HG02938 (cell line): ENCODE results near the gene SLC6A7.

ENCODE experiments used
- ATAC-seq: cut with Tn5 transposase; IDR thresholded peaks from one replicate; pipeline ENCODE4 v1.9.1; 2021; ENCODE audit warnings: mild to moderate bottlenecking, moderate library complexity; ENCODE audit not compliant: unreplicated experiment

SLC6A7 gene

DNA sequence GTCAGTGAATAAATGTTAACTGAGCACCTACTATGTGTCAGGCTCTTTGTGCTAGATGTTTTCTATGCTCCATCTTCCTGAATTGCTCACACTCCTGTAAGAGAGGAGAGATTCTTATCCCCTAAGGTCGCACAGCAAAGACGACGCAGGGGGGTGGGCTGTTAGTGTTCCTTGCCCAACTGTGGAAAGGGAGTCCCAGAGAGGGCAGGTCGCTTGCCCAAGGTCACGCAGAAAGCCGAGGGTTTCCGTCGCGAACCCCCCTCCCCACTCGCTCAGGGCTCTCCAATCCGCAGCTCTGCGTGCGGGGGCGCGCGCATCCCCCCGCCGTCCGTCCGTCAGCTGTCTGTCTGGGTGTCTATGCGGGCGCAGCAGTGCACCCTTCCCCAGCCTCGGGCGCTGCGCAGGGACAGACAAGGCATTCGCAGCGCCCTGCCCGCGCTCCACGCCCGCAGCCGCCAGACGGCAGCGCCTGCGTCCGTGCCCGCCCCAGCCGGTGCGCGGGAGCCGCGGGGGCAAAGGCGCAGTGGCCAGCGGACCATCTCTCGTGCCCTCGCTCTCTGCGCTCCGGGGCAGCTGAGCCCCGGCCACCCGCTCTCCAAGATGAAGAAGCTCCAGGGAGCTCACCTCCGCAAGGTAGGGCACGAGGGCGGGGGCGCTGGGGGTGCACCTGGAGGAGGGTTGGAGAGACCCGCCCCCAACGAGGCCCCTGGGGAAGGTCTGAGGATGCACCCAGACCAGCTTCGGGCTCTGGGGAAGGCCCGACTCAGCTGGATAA lies at the start of gene SLC6A7:
Gene SLC6A7 (plus strand): TSS at position 335 of the 775 bp plus-strand sequence. CDS start 266 bp downstream, at position 601.
- ATAC-seq: no peak

DNA sequence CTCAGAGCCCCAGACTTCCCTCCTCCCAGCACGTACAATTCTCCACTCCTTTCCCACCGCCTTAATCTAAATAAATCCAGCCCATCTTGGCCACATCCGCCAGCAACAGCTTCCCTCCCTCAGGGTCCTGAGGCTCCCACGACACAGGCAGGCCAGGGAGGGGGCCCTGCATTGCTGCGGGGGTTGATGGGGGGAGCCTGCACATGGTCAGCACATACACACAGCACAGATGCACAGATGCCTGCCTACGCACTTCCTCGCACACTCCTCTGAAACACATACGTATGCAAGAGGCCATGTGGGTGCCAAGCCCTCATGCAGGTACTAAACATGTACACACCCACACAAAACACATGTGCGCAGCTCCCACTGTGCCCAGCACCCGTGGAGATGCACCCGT lies 49.0 kb upstream of the SLC6A7 start:
- no peak for ATAC-seq

DNA sequence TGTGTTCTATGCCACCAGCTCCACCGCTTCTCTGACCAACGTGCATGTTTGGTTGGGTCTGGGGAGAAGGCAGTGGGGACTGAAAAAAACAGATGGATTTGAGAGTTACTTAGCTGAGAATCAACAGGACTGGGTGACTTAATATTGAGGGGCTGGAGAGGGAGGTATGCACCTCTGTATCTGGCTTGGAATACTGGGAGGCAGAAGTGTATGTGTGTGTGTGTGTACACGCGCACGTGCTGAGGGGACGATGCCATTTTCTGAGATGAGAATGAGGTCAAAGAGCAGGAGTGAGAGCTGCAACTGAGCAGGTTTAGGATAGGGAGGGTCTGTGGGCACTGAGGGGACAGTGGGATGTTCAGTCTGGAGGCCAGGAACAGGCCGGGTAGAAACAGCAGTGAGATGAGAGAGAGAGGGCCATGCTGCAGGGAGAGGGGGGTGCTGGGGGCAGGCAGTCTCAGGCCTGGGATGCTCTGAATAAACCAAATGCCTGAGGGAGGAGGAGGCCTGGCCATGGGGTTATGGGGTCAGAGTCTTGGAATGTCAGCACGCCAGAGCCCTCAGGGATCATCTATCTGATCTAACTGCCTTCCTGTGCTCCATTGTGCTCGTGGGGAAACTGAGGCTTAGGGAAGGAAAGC lies 48.2 kb upstream of the SLC6A7 start:
- no peak for ATAC-seq

GRCh38 chr5:150142185-150142958 lies 47.5 kb upstream of the SLC6A7 start:
- ATAC-seq: no peak

DNA sequence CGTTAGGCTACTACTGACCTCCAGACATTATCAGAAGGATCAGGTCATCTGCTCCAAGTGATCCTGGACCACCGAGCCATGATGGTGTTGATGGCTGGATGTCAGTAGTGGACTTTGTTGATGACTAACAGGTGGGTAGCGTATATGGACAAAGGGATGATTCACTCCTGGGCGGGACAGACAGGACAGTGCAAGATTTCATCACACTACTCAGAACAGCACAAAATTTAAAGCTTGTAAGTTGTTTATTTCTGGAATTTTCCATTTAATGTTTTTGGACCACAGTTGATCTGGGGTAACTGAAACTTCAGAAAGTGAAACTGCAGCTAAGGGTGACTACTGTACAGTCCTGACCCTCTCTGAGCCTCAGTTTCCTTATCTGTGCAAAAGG lies 46.9 kb upstream of the SLC6A7 start:
- ATAC-seq: no peak

- no peak for ATAC-seq
Measured at GRCh38 chr5:150143350-150144245, 46.3 kb upstream of the SLC6A7 start.

DNA sequence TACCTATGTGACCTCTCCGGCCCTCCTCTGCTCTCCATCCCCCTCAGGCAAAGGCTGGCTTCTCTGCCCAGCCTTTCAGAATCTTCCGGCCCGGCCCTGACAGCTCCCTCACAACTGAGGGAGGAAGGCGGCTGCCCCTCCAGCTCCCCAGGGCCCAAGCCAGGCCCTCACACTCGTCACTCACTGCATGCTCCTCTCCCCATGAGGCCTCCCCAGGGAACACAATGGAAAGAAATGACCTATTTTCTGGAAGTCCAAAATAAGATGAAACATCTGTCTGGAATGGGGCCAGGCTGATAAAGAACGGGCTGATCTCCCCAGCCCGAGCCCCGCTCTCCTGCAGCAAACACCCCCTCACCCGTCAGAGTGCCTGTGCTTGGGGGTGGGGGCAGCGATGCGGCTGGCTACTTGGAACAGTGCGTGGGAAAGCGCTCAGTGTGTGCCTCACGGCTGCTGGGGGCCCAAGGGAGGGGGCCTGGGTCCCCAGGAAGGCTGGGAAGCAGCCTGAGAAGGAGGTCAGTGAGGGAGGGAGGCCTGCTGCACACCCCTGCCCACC lies 45.5 kb upstream of the SLC6A7 start:
- no peak for ATAC-seq

GRCh38 chr5:150144879-150145278 lies 45.0 kb upstream of the SLC6A7 start:
- no peak for ATAC-seq

GRCh38 chr5:150146235-150146634 lies 43.6 kb upstream of the SLC6A7 start:
- no peak for ATAC-seq

GRCh38 chr5:150146862-150147601 lies 42.8 kb upstream of the SLC6A7 start:
- no peak for ATAC-seq

DNA sequence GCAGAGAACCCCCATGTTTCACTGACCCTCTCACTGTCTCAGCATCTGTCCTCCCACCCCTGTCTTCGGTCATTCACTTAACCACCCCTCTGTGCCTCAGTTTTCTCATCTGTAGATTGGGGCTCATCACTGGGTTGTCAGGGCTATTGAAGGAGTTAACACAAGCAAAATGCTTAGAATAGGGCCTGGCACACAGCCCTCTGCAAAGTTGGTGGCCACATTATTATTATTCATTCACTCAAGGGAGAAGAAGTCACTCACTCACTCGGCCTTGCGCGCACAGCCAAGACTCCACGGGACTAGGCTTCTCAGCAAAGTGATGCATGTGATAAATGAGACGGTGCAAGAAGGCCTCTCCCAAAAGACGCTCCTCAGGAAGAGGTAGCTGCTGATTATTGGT lies 42.2 kb upstream of the SLC6A7 start:
- ATAC-seq: no peak

DNA sequence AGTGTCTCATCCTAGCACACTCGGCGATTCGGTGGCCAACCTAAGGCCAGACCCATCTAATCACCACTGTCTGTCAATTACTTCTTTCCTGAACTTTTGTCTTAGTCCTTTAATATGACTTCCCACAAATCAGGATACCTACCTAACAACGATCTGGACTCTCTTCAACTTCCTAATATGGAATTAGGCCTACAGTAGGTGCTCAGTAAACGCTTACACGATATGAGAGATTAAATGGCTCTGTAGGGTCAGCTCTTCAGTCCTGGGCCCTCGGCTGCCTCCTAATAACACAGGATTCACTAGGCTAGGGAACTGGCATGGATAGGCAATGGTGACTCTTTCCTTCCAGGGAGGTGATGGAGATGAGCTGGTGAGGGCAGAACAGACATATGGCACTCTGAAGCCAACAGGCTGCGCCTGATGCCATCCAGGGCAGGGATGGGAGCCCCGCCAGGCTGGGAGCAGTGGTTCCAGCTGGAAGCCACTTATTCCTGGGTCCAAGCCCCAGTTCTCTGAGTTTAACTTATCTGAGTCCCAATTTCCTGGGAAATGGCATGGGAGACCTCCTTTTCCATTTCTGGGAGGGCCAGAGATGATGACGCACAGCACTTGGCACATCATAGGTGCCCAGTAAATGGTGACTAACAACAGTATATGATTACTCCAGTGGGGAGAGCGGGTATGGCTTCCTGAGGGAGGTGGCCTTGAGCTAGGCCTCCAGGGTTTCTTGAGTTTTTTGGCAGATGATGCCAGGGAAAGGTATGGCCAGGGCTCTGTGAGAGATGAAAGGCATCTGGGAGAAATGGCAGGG lies 41.5 kb upstream of the SLC6A7 start:
- no peak for ATAC-seq

DNA sequence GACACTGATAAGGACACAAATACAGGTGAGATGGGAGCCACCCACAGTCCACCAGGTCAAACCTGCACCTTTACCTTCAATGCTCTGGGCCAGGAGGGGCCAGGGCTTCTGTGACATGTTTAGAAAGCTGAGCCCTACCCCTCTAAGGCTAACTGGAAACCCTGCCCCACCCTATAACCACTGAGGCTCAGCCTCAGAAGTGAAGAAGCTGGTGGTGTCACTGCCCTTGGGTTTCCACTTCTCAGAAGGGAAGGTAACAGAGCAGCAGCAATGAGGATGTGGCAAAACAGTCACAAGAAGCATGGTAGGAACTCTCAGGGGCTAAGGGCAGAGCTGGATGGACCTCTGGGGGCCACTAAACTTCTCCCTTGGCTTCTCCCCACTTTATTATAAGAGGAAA lies 40.2 kb upstream of the SLC6A7 start:
- no peak for ATAC-seq

DNA sequence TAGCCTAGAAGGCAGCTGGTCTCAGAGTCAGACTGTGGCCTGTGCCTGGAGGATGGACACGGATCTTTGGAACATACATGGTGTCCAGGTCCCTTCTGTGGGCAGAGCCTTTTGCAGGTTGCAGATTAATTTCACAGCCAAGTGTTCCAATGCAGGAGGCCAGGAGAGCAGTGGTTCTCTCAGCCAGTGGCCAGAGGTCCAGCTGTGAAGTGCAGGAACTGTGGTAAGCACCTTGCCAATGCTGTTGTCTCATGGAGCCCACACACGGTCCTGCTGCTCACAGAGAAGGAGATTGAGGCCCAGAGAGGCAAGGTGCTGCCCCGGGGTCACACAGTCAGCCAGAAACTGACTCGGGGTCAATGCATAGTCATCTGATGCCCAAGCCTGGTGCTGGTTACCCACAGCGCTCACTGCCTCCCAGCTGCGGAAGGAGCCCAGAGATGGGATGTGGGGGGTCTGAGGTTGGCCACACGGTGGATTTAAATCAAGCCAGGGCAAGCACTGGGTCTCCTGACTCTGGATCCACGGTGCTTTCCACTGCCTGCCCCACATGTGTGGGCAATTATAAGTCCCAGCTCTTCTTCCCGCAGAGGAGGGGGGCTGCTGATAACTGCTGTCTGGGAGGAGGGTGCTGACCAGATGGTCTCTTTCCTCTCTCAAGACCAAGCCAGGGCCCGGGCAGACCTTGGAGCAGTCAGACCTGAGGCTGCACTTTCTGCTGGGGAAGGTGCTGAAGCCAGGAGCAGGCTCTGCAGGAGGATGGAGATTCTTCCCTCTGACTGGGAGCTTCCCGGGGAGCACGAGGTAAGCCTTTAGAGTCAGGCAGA lies 37.0 kb upstream of the SLC6A7 start:
- ATAC-seq: no peak

DNA sequence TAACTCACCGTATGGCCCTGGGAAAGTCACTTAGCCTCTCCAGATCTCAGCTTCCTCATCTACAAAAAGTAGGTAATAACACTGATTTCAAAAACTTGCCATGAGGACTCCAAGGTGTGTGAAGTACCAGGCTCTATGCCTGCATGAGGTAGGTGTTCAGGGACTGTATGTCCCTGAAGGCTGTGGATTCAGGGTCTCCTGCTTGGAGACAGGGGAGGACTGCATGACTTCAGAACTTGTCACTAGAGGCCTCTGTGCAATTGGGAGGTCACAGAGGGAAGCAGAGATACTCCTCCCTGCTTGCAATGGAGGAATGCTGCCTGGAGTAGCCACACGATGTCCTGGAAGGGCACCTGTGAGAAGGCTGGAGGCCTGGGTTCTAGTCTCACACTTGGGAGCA lies 36.4 kb upstream of the SLC6A7 start:
- no peak for ATAC-seq

DNA sequence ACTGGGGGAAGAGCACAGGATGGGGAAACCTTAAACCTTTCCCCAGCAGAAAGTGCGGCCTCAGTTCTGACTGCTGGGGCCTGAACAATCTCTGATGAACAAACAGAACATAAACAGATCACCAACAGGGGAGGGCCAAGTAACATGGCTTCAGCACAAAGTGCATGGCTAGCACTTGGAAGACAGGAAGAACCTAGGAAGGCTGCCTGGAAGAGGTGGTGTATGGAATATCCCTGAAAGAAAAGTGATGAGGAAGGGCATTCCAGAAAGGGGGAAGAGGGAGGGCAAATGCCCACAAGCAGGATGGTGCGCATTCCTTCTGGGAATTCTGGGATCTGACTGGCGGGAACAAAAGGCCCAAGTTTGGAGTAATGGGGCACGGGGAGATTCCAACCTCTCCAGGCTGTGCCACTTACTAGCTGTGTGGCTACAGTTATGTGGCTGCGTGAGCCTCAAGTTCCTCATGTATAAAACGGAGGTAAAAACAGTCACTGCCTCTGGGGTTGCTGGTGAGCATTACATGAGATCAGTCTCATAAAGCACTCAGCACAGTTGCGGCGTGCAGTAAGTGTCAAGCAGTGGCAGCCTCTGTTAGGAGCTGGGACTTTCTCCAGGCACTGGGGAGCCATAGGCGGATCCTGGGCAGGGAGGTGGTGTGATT lies 35.8 kb upstream of the SLC6A7 start:
- peak; percentile 66 for ATAC-seq

GRCh38 chr5:150154618-150155128 lies 35.2 kb upstream of the SLC6A7 start:
- ATAC-seq: no peak
